Hematopoietic multipotent progenitor cell treated with erythropoietin and hydrocortisone succinate and interleukin-3 and kit ligand, for 15 days (in vitro differentiated cells): ENCODE data around the gene CSGALNACT2.
"Not testable (repeated sequence)": the region's sequence is repeated elsewhere in the genome, so short reads cannot be mapped to it uniquely, and the experiment has no call there.

Experiments used
- DNase-seq: peaks from one replicate; pipeline ENCODE4 v3.0.0-alpha.2; 2015; ENCODE audit warnings: low spot score

The CSGALNACT2 gene

DNA sequence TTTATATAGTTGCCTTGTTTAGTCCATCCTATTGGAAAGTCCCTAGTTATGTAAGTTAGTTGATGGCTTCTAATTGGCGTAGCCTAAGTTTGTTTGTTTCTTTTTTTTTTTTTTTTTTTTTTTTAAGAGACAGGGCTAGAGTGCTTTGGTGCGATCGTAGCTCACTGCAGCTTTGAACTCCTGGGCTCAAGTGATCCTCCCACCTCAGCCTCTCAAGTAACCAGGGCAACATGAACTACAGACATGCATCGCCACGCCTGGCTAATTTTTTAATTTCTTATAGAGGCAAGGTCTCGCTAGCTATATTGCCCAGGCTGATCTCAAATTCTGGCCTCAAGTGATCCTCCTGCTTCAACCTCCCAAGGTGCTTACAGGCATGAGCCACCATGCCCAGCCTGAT, 7.1 kb downstream of the CSGALNACT2 start:
- DNase-seq: no peak

DNA sequence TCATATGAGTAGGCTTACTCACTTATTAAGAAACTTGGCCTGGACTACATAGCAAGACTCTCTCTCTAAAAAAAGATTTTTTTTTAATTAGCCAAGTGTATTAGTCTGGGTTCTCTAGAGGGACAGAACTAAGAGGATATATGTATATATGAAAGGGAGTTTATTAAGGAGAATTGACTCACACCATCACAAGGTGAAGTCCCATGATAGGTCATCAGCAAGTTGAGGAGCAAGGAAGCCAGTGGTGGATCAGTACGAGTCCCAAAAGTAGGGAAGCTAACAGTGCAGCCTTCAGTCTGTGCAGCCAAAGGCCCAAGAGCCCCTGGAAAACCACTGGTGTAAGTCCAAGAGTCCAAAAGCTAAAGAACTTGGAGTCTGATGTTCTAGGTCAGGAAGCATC, 7.7 kb downstream of the CSGALNACT2 start:
- DNase-seq: not testable (repeated sequence)

DNA sequence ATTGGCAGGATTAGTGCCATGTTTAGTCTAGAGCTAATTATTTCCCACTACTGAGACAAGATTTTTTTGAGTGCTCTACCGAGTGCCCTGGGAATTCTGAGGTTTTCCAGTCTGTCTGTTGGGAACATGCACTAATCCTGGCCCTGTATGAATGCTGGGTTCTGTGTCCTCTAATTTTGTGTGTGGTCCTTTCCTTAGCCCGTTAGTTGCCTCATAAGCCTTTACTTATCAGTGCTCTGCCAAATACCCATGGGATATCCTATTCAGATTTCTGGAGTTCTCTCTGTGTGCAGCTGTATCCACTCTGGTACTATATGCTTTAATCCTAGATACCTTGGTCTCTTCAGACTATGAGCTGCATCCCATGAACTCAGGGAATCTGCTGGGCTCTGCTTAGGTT, 13.1 kb downstream of the CSGALNACT2 start:
- DNase-seq: no peak

DNA sequence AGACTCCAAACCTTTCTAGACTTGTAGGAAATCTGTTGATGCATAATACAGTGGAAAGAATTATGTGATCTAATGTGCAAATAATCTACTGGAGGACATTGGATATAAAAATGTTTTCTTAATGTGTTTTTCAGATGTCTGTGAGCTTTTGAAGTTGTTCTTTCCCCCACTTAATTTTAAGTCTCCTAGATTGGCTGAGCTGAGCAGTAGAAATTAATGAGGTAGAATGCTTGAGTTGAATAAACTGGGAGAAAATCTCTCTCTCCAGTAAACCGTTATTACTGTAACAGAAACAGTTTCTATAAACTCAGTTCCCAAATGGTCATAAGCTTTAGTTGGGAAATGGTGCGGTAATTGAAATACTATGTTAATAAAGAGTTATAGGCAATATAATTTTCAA, 15.7 kb downstream of the CSGALNACT2 start:
- DNase-seq: no peak

DNA sequence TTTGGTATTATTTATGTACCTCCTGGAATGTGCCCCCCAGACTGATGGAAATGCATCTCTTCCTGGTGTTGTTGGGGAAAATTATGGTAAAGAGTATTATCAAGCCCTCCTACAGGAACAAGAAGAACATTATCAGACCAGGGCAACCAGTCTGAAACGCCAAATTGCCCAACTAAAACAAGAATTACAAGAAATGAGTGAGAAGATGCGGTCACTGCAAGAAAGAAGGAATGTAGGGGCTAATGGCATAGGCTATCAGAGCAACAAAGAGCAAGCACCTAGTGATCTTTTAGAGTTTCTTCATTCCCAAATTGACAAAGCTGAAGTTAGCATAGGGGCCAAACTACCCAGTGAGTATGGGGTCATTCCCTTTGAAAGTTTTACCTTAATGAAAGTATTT, 17.0 kb downstream of the CSGALNACT2 start:
- DNase-seq: no peak

DNA sequence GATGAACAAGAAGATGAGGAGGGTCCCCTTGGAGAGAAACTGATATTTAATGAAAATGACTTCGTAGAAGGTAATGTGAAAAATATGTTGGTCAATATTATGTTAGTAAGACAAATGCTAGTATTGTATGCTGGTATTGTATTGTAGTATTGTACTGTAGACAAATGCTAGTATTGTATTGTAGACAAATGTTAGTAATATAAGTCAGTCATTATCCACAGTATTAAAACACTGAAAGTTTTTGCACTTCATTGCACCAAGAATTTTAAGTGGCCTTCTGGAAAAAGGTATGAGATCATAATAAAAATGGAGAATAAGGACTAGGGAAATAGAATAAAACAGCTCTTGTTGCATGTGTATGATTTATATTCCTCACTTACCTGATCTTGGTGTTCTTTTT, 17.5 kb downstream of the CSGALNACT2 start:
- no peak for DNase-seq

DNA sequence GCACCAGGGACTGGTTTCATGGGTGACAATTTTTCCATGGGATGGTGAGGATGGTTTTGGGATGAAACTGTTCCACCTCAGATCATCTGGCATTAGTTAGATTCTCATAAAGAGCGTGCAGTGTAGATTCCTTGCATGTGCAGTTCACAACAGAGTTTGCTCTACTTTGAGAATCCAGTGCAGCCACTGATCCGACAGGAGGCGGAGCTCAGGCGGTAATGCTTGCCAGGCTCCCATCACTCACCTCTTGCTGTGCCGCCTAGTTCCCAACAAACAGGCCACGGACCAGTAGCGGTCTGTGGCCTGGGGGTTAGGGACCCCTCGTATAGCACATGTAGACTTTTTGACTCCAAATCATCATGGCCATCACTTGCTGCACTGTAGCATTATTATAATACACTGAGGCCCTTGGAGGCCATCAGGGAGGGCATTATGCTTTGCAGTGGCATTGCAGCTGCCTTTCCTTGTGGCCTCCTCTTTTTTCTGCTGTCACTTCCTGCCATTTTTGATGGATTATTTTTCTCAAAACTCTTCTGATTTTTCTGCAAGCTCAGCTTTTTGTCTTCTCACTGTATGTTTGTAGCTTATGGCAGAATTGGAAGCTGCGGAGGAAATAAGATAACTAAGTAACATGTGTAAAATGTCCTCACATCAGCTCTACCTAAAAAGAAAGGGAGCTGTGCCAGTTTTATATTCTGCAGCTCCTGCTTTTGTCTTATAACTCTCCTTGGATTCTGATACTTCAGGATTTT, 18.5 kb downstream of the CSGALNACT2 start:
- no peak for DNase-seq

DNA sequence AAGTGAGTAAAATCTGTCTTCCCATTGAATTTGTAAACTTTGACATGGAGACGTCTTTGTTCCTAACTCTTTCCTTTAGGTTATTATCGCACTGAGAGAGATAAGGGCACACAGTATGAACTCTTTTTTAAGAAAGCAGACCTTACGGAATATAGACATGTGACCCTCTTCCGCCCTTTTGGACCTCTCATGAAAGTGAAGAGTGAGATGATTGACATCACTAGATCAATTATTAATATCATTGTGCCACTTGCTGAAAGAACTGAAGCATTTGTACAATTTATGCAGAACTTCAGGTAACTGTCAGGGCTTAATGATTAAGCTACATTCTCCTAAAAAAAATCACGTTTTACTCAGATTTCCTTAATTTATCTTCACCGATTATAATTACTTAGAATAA, 20.4 kb downstream of the CSGALNACT2 start:
- DNase-seq: no peak

DNA sequence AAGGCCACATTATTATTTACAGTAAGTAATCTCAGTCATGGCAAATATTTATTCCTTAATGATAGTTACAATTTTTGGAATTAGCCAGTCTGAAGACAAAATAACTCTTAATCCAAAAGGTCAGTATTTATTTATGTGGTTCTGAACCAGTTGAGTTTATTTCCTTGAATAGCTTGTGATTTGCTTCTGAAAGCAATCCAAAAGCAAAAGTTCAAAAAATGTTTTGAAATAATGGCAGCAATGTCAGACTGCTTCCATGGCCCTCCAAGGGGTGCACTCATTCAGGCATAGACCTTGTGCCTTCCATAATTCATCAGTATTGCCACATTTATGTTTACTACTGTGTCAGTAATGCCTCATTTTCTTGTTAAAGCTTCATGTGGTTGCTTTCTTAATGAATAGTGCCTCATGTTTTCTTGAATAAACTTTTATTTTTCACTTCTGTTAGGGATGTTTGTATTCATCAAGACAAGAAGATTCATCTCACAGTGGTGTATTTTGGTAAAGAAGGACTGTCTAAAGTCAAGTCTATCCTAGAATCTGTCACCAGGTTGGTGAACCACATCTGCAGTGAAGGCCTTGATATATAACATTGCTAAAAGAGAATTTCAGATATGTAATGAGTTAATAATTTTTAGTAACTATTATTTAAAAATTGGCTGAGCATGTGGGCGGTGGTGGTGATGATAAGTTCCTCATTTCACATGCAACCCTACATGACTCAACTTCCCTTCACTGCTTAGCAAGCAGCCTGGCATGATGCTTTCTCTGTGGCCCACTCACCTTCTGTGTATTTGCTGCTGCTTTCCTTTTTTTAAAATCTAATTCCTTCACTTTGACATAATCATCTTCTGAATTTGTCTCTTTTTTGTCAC, 22.0 kb downstream of the CSGALNACT2 start:
- DNase-seq: no peak

DNA sequence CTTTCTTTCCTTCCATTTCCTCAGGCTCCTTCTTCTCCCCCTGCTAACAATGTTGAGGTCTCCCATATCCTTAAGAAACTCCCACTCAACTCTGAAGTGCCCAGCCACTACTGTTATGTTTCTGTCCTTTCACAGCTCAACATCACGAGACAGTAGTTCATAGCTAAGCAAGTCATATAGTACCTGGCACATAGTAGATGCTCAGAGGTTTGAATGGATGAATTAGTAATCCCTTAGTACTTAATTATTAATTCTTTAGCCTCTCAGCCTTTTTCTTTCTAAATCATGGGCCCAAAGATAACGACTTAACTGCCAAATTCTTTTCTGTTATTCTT, 22.6 kb downstream of the CSGALNACT2 start:
- no peak for DNase-seq

DNA sequence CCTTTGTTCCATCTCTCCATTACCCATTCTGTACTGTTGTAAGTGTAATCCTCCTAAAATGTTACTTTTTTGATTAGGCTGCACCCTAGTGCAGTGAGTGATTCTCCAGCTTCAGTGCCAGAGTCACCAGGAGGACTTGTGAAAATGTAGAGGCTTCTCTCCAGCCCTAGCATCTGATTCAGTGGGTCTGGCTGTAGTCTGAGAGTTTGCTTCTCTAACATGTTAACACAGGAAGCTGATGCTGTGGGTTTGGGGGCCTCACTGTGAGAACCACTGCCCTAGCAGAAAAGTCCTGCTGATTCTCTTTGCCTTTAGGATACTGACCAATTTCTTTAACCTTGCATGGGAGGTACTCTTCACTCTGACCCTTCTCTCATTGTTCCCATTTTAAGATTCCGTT, 24.4 kb downstream of the CSGALNACT2 start:
- no peak for DNase-seq

DNA sequence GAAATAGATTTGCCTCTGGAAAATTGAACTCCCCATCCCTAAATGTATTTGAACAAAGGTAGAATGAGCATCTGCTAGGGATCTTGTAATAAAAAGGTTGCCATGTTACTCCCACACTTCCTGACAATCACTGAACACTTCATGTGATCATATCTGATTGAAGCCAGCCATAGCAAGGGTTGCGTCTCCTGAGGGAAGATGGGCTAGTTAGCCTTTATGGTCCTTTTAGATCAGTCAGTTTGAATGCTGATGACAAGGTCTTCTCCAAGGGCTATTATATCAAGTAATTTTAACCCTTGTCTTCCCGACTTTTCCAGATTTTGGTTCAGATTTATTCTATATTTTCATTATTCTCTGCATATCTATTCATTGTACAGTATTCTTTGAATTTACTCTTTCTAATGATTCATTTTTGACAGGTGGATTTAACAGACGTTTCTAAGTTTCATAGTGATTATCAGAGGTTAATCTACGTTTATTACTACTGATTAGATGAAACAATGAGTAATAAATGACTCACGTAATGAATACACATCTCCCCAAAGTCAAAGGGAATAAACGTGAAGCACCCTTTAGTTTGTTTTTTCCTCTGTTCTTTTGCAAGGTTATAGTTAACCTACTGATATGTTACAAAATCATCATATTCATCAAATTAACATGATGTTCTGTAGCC, 28.1 kb downstream of the CSGALNACT2 start:
- DNase-seq: no peak

DNA sequence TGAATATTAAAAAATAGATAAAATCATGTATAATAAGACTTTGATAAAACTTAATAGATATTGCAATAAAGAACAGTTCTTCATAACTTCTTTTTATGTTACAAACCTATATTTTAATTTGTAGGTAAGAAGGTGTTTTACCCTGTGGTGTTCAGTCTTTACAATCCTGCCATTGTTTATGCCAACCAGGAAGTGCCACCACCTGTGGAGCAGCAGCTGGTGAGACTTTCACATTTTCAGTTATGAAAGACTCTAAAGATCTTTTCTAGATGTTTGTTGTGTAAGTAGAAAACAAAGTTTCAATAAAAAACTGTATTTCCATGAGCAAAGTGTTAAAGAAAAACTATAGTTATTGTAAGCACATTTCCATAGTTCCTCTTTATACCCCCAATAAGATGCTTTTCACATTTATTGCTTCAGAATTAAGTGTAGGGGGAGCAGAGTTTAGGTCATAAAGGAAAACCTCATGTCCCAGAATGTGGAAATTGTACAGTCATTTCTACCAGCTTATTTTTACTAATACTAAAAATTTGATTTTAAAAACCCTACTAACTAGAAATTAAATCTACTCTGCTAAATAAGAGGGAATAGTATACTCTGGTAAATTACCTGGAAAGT, 28.7 kb downstream of the CSGALNACT2 start:
- DNase-seq: no peak

DNA sequence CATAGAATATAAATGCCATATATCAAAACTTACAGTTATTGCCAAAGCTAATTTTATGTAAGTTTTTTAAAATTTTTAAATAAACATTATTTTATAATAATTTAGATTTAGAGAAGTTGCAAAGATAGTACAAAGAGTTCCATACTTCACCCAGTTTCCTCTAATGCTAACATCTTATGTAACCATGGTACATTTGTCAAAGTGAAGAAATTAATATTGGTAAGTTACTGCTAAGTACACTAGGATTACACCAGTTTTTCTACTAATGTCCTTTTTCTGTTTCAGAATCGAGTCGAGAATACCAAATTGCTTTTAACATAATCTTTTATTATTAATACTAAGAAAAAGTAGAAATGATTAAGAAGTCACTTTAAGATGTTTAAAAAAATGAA, 29.2 kb downstream of the CSGALNACT2 start:
- DNase-seq: no peak

DNA sequence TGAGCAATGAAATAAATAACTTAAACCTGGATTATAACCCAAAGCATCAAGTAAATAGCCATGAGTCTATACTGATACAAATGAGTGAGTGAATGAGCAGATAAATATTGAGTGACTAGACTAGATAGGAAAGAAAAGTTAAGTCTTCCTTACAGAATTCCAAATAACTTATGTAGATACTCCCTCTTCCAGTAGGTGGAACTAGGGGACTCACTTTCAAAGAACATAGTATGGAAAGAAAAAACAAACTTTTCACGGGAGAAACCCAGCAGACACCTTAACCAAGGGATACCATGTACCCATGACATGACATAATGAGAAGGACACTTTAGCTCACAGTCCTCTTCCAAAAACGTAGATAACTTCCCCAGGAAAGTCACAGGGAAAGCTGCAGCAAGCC, 32.2 kb downstream of the CSGALNACT2 start:
- no peak for DNase-seq

DNA sequence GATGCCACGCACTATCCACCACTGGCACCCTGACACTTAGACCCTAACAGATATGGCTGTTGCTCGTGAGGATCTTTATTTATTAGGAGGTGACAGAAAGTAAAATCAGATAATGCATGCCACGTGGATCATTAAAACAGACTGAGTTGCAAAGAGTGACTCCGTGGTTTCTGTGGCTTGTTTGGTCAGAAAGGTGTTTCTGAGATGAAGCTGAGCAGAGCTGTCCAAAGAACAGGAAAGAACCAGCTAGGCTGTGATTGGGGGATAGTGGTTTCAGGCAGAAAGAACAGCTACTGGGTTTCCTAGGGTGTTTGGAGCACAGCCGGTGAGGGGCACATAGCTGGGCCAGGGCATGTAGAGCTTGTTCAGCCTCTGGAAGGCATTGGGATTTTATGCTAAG, 34.4 kb downstream of the CSGALNACT2 start:
- no peak for DNase-seq

DNA sequence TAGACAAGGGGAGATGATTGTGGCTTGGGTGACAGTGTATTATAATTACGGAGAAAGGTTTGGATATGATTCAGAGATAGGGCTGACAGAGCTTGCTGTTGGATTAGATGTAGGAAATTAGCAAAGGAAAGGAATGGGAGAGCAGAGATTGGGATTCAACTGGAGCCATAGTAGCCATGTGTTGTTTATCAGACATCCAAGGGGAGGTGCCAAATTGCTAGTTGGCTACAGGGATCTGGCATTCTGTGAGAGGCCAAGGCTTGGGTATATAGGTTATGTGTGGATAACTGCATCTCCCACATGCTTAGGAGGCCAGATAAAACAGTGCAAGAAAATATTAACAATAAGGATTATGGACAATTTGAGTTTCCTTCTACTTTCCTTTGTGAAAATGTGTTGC, 34.9 kb downstream of the CSGALNACT2 start:
- no peak for DNase-seq

DNA sequence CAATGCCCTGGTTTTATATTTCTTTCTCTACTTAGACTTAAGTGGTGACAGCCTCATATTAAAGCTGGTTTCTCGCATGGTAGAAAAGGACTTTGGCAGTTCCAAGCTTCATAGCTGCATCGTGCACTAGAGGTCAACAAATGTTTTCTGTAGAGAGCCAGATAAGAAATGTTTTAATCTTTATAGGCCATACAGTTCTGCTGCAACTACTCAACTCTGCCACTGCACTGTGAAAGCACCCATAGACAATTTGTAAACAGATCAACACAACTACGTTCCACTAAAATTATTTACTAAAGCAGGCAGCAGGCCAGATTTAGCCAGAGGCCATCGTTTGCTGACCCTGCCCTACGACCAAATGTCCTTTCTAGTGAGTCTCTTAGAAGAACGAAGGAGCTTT, 36.7 kb downstream of the CSGALNACT2 start:
- DNase-seq: peak; percentile 62

DNA sequence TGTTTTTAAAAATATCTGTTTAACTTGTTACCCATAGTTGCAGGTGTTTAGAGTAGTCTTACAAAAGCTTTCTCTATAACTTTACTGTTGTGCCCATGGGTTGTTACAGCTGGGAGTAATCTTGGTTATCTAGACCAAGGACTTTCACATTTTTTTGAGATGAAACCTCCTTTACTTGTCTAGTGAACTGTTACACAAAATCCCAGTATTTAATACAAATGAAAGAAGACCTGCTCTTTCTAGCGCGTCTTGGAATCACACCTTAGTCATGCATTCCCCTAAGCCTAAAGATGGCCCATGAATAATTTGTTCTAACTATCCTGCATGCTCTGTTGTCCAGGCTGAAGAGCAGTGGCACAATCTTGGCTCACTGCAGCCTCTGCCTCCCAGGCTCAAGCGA, 38.0 kb downstream of the CSGALNACT2 start:
- no peak for DNase-seq

DNA sequence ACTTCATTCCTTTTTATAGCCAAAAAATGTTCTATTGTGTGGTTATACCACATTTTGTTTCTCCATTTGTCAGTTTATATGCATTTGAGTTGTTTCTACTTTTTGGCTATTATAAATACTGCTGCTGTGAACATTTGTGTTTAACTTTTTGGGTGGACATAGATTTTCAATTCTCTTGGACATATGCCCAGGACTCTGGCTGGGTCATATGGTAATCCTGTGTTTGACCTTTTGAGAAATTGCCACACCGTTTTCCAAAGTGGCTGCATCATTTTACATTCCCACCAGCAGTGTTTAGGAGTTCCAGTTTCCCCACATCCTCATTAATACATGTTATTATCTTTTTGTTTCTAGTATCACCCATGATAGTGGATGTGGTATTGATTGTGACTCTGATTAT, 39.4 kb downstream of the CSGALNACT2 start:
- no peak for DNase-seq

DNA sequence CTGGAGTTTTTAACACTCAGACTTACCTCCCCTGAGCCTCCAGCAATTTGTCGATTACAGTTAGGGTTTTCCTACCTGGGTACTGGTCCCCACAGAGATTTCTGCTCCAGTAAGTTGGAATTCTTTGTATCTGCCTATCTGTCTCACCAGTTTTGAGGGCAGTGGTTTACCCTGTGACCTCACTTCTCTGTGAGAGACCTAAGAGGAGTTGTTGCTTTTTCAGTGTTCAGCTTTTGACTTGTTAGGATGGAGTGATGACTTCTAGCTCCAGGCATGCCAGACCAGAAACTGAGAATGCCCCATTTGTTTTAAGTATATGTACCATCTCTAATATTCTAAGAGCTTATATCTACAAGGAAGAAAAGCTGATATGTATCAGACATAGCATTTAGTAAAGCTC, 42.9 kb downstream of the CSGALNACT2 start:
- no peak for DNase-seq

DNA sequence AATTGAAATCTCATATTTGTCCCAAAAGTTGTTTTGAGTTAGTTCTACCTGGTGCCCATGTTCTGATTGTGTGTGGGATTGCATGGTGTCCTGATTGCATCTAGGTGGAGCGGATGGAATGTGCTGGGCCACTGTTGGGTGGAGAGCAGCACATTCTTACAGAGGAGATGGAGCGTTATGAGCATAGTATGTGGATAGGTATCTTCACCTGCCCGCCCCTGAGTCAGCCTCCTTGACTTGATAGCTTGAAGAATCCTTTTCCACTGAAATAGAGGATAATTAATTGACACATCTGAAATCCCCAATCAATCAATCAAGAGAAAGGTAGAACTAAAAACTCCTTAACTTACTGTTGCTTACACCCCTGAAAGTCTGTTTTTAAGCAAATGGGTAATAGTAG, 45.5 kb downstream of the CSGALNACT2 start:
- not testable (repeated sequence) for DNase-seq

DNA sequence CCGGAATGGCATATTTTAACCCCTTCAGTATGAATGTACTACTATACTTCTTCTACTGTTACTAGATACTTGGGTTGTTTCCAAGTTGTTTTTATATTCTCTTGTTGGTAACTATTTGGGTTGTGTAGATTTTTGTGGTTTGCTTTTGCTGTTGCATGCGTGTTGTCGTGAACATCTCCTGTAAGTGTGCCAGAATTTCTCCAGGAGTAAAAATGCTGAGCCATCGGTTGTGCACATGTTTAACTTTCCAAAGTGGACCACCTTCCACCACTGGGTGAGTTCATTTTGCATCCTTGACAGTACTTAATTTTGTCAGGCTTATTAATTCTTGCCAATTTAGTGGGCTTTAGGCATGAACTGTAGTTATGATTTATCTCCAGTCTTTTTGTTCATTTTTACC, 47.9 kb downstream of the CSGALNACT2 start:
- no peak for DNase-seq
